Measurements from ENCODE around the gene SURF1. TPM values are rescaled to one million over a fixed set of nuclear protein-coding genes. Genes with fewer than 3 reads are reported as not detected.

SURF1 gene
- total RNA-seq, 1 experiment from 2014 or later: 28.1 TPM

GRCh38 chr9:133397895-133398294 is 41.6 kb upstream of the SURF1 start:
- no peak overlapping the region for H2AFZ ChIP-seq (ENCODE audit: low read length)
- no peaks in the 10 kb centered on the region for H3K79me2 ChIP-seq (ENCODE audit: low read length)
- CTCF ChIA-PET: no interaction called here
- H3K27me3 ChIP-seq (ENCODE audit: low read length): no peaks in the 10 kb centered on the region
- POLR2A ChIA-PET (ENCODE audit: unreplicated experiment): no interaction called here
- intact Hi-C loops (cut with micrococcal nuclease): no loop called here
- no peak for ATAC-seq
- H4K20me1 ChIP-seq (ENCODE audit: low read length): no peaks in the 10 kb centered on the region
- no peaks in the 10 kb centered on the region for H3K9me2 ChIP-seq (replicated peaks; ENCODE audit: low read length)
- no peaks in the 10 kb centered on the region for H3F3A ChIP-seq (ENCODE audit: low read length, unreplicated experiment)
- H3K36me3 ChIP-seq (ENCODE audit: low read depth, low read length): no peaks in the 10 kb centered on the region
- H3K4me1 ChIP-seq (ENCODE audit: insufficient read depth, low read length): no peaks in the 10 kb centered on the region
- TF ChIP-seq EZH2 (IDR thresholded peaks at IDR 0.05; ENCODE audit: low read length, unreplicated experiment): no peak
- no peak for TF ChIP-seq EZH2phosphoT487 (IDR thresholded peaks at IDR 0.05; ENCODE audit: borderline replicate concordance, low read length)
- no peak for TF ChIP-seq CTCF (conservative IDR thresholded peaks at IDR 0.05; ENCODE audit: low read depth, low read length)
- H3K4me3 ChIP-seq (ENCODE audit: low read length): no peak overlapping the region
- H3K27ac ChIP-seq (ENCODE audit: low read length): no peak overlapping the region
- H3K9me3 ChIP-seq (ENCODE audit: low read length): no peaks in the 10 kb centered on the region
- H3K4me2 ChIP-seq (ENCODE audit: low read length): no peak overlapping the region
- no TSS peak for BruUV-seq (replicated peaks)
- no peak overlapping the region for H3K9ac ChIP-seq (ENCODE audit: low read length)
- DNase-seq: no peak

GRCh38 chr9:133397370-133397769 is 41.1 kb upstream of the SURF1 start:
- Histone ChIP-seq H3K9me3 (ENCODE audit: low read length) (no peaks in the 10 kb centered on the region), H3F3A (ENCODE audit: low read length, unreplicated experiment) (no peaks in the 10 kb centered on the region), H2AFZ (ENCODE audit: low read length) (no peak overlapping the region), H3K9ac (ENCODE audit: low read length) (no peak overlapping the region), H3K27me3 (ENCODE audit: low read length) (no peaks in the 10 kb centered on the region), H3K9me2 (replicated peaks; ENCODE audit: low read length) (no peaks in the 10 kb centered on the region), H4K20me1 (ENCODE audit: low read length) (no peaks in the 10 kb centered on the region), H3K4me1 (ENCODE audit: insufficient read depth, low read length) (no peaks in the 10 kb centered on the region), H3K36me3 (ENCODE audit: low read depth, low read length) (no peaks in the 10 kb centered on the region), H3K4me3 (ENCODE audit: low read length) (no peak overlapping the region), H3K4me2 (ENCODE audit: low read length) (no peak overlapping the region), H3K27ac (ENCODE audit: low read length) (no peak overlapping the region), H3K79me2 (ENCODE audit: low read length) (no peaks in the 10 kb centered on the region)
- CTCF ChIA-PET: no interaction called here
- no peak for ATAC-seq
- no peak for DNase-seq
- TF ChIP-seq EZH2phosphoT487 (IDR thresholded peaks at IDR 0.05; ENCODE audit: borderline replicate concordance, low read length): no peak
- no peak for TF ChIP-seq EZH2 (IDR thresholded peaks at IDR 0.05; ENCODE audit: low read length, unreplicated experiment)
- TF ChIP-seq CTCF (conservative IDR thresholded peaks at IDR 0.05; ENCODE audit: low read depth, low read length): no peak
- POLR2A ChIA-PET (ENCODE audit: unreplicated experiment): no interaction called here
- intact Hi-C loops (cut with micrococcal nuclease): no loop called here
- no TSS peak for BruUV-seq (replicated peaks)

- CTCF ChIA-PET: no interaction called here
- H3K27me3 ChIP-seq (ENCODE audit: low read length): no peaks in the 10 kb centered on the region
- no TSS peak for BruUV-seq (replicated peaks)
- H3K36me3 ChIP-seq (ENCODE audit: low read depth, low read length): no peaks in the 10 kb centered on the region
- H3K4me2 ChIP-seq (ENCODE audit: low read length): no peak overlapping the region
- H3K9me2 ChIP-seq (replicated peaks; ENCODE audit: low read length): no peaks in the 10 kb centered on the region
- no peaks in the 10 kb centered on the region for H4K20me1 ChIP-seq (ENCODE audit: low read length)
- no peak overlapping the region for H3K9ac ChIP-seq (ENCODE audit: low read length)
- H3K4me1 ChIP-seq (ENCODE audit: insufficient read depth, low read length): no peaks in the 10 kb centered on the region
- intact Hi-C loops (cut with micrococcal nuclease): no loop called here
- no peak overlapping the region for H3K4me3 ChIP-seq (ENCODE audit: low read length)
- ATAC-seq: peak; percentile 82
- no peak overlapping the region for H2AFZ ChIP-seq (ENCODE audit: low read length)
- DNase-seq: peak; percentile 23
- H3F3A ChIP-seq (ENCODE audit: low read length, unreplicated experiment): no peaks in the 10 kb centered on the region
- TF ChIP-seq CTCF (conservative IDR thresholded peaks at IDR 0.05; ENCODE audit: low read depth, low read length) (peak; percentile 49), EZH2phosphoT487 (IDR thresholded peaks at IDR 0.05; ENCODE audit: borderline replicate concordance, low read length) (no peak)
- no peaks in the 10 kb centered on the region for H3K79me2 ChIP-seq (ENCODE audit: low read length)
- H3K9me3 ChIP-seq (ENCODE audit: low read length): no peaks in the 10 kb centered on the region
- no peak overlapping the region for H3K27ac ChIP-seq (ENCODE audit: low read length)
- POLR2A ChIA-PET (ENCODE audit: unreplicated experiment): no interaction called here
Measured at GRCh38 chr9:133396952-133397351, 40.7 kb upstream of the SURF1 start.
